Measurements from ENCODE around the gene TMTC4. TPM values are rescaled to one million over a fixed set of nuclear protein-coding genes. Genes with fewer than 3 reads are reported as not detected.
"Not testable (repeated sequence)": the region's sequence is repeated elsewhere in the genome, so short reads cannot be mapped to it uniquely, and the experiment has no call there.

Gene TMTC4
- total RNA-seq, 8 experiments from 2014 or later, result 8.2 to 86.8 (median 61.3) TPM

- peaks cover 10 to 14% of the 10 kb centered on the region in 2 donors for H3K4me1 ChIP-seq (replicated peaks in 1 of 2)
- 62 to 92% (median 78%) methylated on average over 1 to 4 of the region's 5 CpGs; no CpG with 5 or more reads in 6 of the 10 experiments for WGBS, 10 experiments
- H3K4me3 ChIP-seq; ATAC-seq (replicated peaks in 6 of 8); H3K27ac ChIP-seq; in situ Hi-C loops (cut with MboI; ENCODE audit: low pct_unique_long_range_greater_than_20kb in 2 of 9, low sequenced_read_pairs in 9 of 9, unreplicated experiment in 9 of 9): not testable (repeated sequence)
Observed at GRCh38 chr13:100677128-100677527, 2.5 kb upstream of the TMTC4 start.

- in situ Hi-C loops (cut with MboI; ENCODE audit: low pct_unique_long_range_greater_than_20kb in 2 of 9, low sequenced_read_pairs in 9 of 9, unreplicated experiment in 9 of 9), result no loop called here
- 18 to 100% (median 43%) methylated on average over 1 to 9 of the region's 15 CpGs; no CpG with 5 or more reads in 3 of the 10 experiments for WGBS, 10 experiments
- Histone ChIP-seq H3K4me1 (replicated peaks in 1 of 2) (peaks cover 13 to 20% of the 10 kb centered on the region in 2 donors), H3K27ac (no peak overlapping the region), H3K4me3 (peak overlapping the region; percentile 67 to 80 (median 73))
- no peak for ATAC-seq (replicated peaks in 6 of 8)
Observed at GRCh38 chr13:100675661-100676129, 1.1 kb upstream of the TMTC4 start.

- peak; percentile 84 to 95 (median 90) for ATAC-seq (replicated peaks in 6 of 8)
- 0% methylated on average over 6 of the region's 67 CpGs; no CpG with 5 or more reads in 9 of the 10 experiments for WGBS, 10 experiments
- Histone ChIP-seq H3K4me3 (peak overlapping the region; percentile 67 to 80 (median 73)), H3K27ac (peak overlapping the region; percentile 76), H3K4me1 (replicated peaks in 1 of 2) (peaks cover 13 to 20% of the 10 kb centered on the region in 2 donors)
- in situ Hi-C loops (cut with MboI; ENCODE audit: low pct_unique_long_range_greater_than_20kb in 2 of 9, low sequenced_read_pairs in 9 of 9, unreplicated experiment in 9 of 9), result loop anchor here in 3 of 9 experiments (25.0 kb wide), 1 partner anchor 437 kb away; no protein-coding TSS in a partner anchor
Observed at GRCh38 chr13:100674872-100675660, 471 bp upstream of the TMTC4 start.

- peak overlapping the region; percentile 67 to 80 (median 73) for H3K4me3 ChIP-seq
- WGBS, 10 experiments, result 0 to 5% (median 2%) methylated on average over 5 to 17 of the region's 86 CpGs; no CpG with 5 or more reads in 6 of the 10 experiments
- peaks cover 13 to 20% of the 10 kb centered on the region in 2 donors for H3K4me1 ChIP-seq (replicated peaks in 1 of 2)
- ATAC-seq (replicated peaks in 6 of 8), result peak; percentile 32 to 46 (median 38)
- H3K27ac ChIP-seq, result peak overlapping the region; percentile 76
- in situ Hi-C loops (cut with MboI; ENCODE audit: low pct_unique_long_range_greater_than_20kb in 2 of 9, low sequenced_read_pairs in 9 of 9, unreplicated experiment in 9 of 9), result loop anchor here in 3 of 9 experiments (25.0 kb wide), 1 partner anchor 438 kb away; no protein-coding TSS in a partner anchor
Observed at GRCh38 chr13:100673713-100674571, 653 bp downstream of the TMTC4 start.

GRCh38 chr13:100673376-100673712, 1.3 kb downstream of the TMTC4 start:
- Histone ChIP-seq H3K27ac (peak overlapping the region; percentile 76), H3K4me3 (peak overlapping the region; percentile 67 to 80 (median 73)), H3K4me1 (replicated peaks in 1 of 2) (peaks cover 13 to 20% of the 10 kb centered on the region in 2 donors)
- ATAC-seq (replicated peaks in 6 of 8), result peak in 5 of 8 experiments; percentile 2 to 12 (median 8)
- 0 to 56% (median 3%) methylated on average over 1 to 6 of the region's 11 CpGs; no CpG with 5 or more reads in 7 of the 10 experiments for WGBS, 10 experiments
- in situ Hi-C loops (cut with MboI; ENCODE audit: low pct_unique_long_range_greater_than_20kb in 2 of 9, low sequenced_read_pairs in 9 of 9, unreplicated experiment in 9 of 9), result loop anchor here in 3 of 9 experiments (25.0 kb wide), 1 partner anchor 439 kb away; no protein-coding TSS in a partner anchor

GRCh38 chr13:100671389-100672182, 3.0 kb downstream of the TMTC4 start:
- Histone ChIP-seq H3K4me1 (replicated peaks in 1 of 2) (peaks cover 13 to 20% of the 10 kb centered on the region in 2 donors), H3K4me3 (no peak overlapping the region), H3K27ac (no peak overlapping the region)
- no peak for ATAC-seq (replicated peaks in 6 of 8)
- 67 to 100% (median 87%) methylated on average over 1 to 10 of the region's 11 CpGs for WGBS, 10 experiments
- in situ Hi-C loops (cut with MboI; ENCODE audit: low pct_unique_long_range_greater_than_20kb in 2 of 9, low sequenced_read_pairs in 9 of 9, unreplicated experiment in 9 of 9), result loop anchor here in 3 of 9 experiments (25.0 kb wide), 1 partner anchor 441 kb away; no protein-coding TSS in a partner anchor

- H3K27ac ChIP-seq, result no peak overlapping the region
- ATAC-seq (replicated peaks in 6 of 8), result peak in 3 of 8 experiments; percentile 43 to 47 (median 46)
- no peak overlapping the region for H3K4me3 ChIP-seq
- 38 to 100% (median 72%) methylated on average over 1 to 7 of the region's 7 CpGs for WGBS, 10 experiments
- in situ Hi-C loops (cut with MboI; ENCODE audit: low pct_unique_long_range_greater_than_20kb in 2 of 9, low sequenced_read_pairs in 9 of 9, unreplicated experiment in 9 of 9), result loop anchor here in 3 of 9 experiments (25.0 kb wide), 1 partner anchor 444 kb away; no protein-coding TSS in a partner anchor
- peaks cover 17 to 18% of the 10 kb centered on the region in 2 donors for H3K4me1 ChIP-seq (replicated peaks in 1 of 2)
Observed at GRCh38 chr13:100668408-100668807, 6.2 kb downstream of the TMTC4 start.

GRCh38 chr13:100667894-100668293, 6.7 kb downstream of the TMTC4 start:
- WGBS, 10 experiments, result 80 to 100% (median 98%) methylated on average over 1 to 9 of the region's 9 CpGs
- ATAC-seq (replicated peaks in 6 of 8), result no peak
- Histone ChIP-seq H3K27ac (no peak overlapping the region), H3K4me3 (no peak overlapping the region), H3K4me1 (replicated peaks in 1 of 2) (peaks cover 14 to 18% of the 10 kb centered on the region in 2 donors)
- in situ Hi-C loops (cut with MboI; ENCODE audit: low pct_unique_long_range_greater_than_20kb in 2 of 9, low sequenced_read_pairs in 9 of 9, unreplicated experiment in 9 of 9), result loop anchor here in 3 of 9 experiments (25.0 kb wide), 1 partner anchor 444 kb away; no protein-coding TSS in a partner anchor

- 25 to 94% (median 65%) methylated on average over 1 to 5 of the region's 5 CpGs; no CpG with 5 or more reads in 1 of the 10 experiments for WGBS, 10 experiments
- H3K4me1 ChIP-seq (replicated peaks in 1 of 2), result peaks cover 0 to 20% of the 10 kb centered on the region in 2 donors
- no peak for ATAC-seq (replicated peaks in 6 of 8)
- in situ Hi-C loops (cut with MboI; ENCODE audit: low pct_unique_long_range_greater_than_20kb in 2 of 9, low sequenced_read_pairs in 9 of 9, unreplicated experiment in 9 of 9), result loop anchor here in 3 of 9 experiments (25.0 kb wide), 1 partner anchor 446 kb away; no protein-coding TSS in a partner anchor
- no peak overlapping the region for H3K4me3 ChIP-seq
- no peak overlapping the region for H3K27ac ChIP-seq
Observed at GRCh38 chr13:100666124-100666523, 8.5 kb downstream of the TMTC4 start.

- Histone ChIP-seq H3K27ac (no peak overlapping the region), H3K4me1 (replicated peaks in 1 of 2) (peaks cover 0 to 20% of the 10 kb centered on the region in 2 donors), H3K4me3 (no peak overlapping the region)
- no peak for ATAC-seq (replicated peaks in 6 of 8)
- in situ Hi-C loops (cut with MboI; ENCODE audit: low pct_unique_long_range_greater_than_20kb in 2 of 9, low sequenced_read_pairs in 9 of 9, unreplicated experiment in 9 of 9), result loop anchor here in 3 of 9 experiments (25.0 kb wide), 1 partner anchor 447 kb away; no protein-coding TSS in a partner anchor
- 67 to 100% (median 100%) methylated on average over 1 to 3 of the region's 9 CpGs; no CpG with 5 or more reads in 5 of the 10 experiments for WGBS, 10 experiments
Observed at GRCh38 chr13:100665403-100665802, 9.2 kb downstream of the TMTC4 start.

GRCh38 chr13:100664171-100664900, 10.3 kb downstream of the TMTC4 start:
- ATAC-seq (replicated peaks in 6 of 8), result no peak
- Histone ChIP-seq H3K4me1 (replicated peaks in 1 of 2) (peaks cover 0 to 20% of the 10 kb centered on the region in 2 donors), H3K4me3 (no peak overlapping the region), H3K27ac (no peak overlapping the region)
- in situ Hi-C loops (cut with MboI; ENCODE audit: low pct_unique_long_range_greater_than_20kb in 2 of 9, low sequenced_read_pairs in 9 of 9, unreplicated experiment in 9 of 9), result loop anchor here in 3 of 9 experiments (25.0 kb wide), 1 partner anchor 448 kb away; no protein-coding TSS in a partner anchor
- WGBS, 10 experiments, result 100% methylated on average over 1 to 6 of the region's 10 CpGs; no CpG with 5 or more reads in 6 of the 10 experiments

Data from motor neuron (in vitro differentiated cells).